GM15510 (cell line): ENCODE data around the gene OR3A2.

Experiments
- POLR2A ChIP-seq: IDR thresholded peaks from 3 replicates; pipeline ENCODE4 v1.6.1; 2011; ENCODE audit warnings: borderline replicate concordance; ENCODE audit not compliant: insufficient read length; ENCODE audit errors: extremely low read depth

The OR3A2 gene

DNA sequence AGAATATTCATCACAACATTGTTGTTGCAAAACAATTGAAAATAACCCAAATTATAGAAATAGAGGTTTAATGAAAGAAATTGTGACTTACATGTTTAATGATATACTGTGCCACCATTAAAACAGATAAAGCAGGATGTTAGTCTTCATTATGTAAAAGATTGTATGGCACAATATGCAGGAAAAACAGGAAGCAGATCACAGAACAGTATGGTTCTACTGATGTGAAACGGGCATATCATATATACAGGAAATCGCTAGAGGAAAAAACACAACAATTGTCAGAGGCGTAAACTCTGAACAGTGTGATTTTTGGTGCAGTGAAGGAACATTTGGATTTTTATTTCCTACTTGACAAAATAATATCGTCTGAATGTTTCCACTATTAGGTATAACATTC is 110.0 kb downstream of the OR3A2 start:
- no peak for TF ChIP-seq POLR2A

GRCh38 chr17:3271072-3271848 is 114.8 kb downstream of the OR3A2 start:
- no peak for TF ChIP-seq POLR2A

- no peak for TF ChIP-seq POLR2A
Observed at GRCh38 chr17:3260600-3260999, 125.5 kb downstream of the OR3A2 start.

GRCh38 chr17:3260163-3260562 is 125.9 kb downstream of the OR3A2 start:
- no peak for TF ChIP-seq POLR2A

GRCh38 chr17:3256575-3256974 is 129.5 kb downstream of the OR3A2 start:
- no peak for TF ChIP-seq POLR2A
